H7 (cell line): ENCODE data around the gene SH3BGR. TPM values are rescaled to one million over a fixed set of nuclear protein-coding genes. Genes with fewer than 3 reads are reported as not detected.

Experiments used
- DNase-seq: peaks from one replicate; pipeline ENCODE4 v3.0.0; 2012
- H3K27me3 ChIP-seq: 2 replicates; pipeline ENCODE4 v1.6.0; 2011; ENCODE audit warnings: mild to moderate bottlenecking, low read length; ENCODE audit not compliant: control insufficient read depth, insufficient read depth
- H3K36me3 ChIP-seq: replicated peaks from 2 replicates; pipeline ENCODE4 v1.5.1; 2011; ENCODE audit warnings: low read length; ENCODE audit not compliant: control insufficient read depth, insufficient read depth
- H3K4me3 ChIP-seq: 2 replicates; pipeline ENCODE4 v1.5.1; 2011; ENCODE audit warnings: low read depth, mild to moderate bottlenecking, control low read depth, low read length, moderate library complexity; ENCODE audit not compliant: insufficient read depth
- total RNA-seq: library from RNA; depleted of rRNA; stranded (reverse); fragments of >200 nt; shearing (Covaris generic); gene quantifications from 2 replicates; pipeline ENCODE4 v1.2.3, GENCODE V29; 2014

The SH3BGR gene
- total RNA-seq, 1 experiment from 2014 or later, result 1.6 TPM

DNA sequence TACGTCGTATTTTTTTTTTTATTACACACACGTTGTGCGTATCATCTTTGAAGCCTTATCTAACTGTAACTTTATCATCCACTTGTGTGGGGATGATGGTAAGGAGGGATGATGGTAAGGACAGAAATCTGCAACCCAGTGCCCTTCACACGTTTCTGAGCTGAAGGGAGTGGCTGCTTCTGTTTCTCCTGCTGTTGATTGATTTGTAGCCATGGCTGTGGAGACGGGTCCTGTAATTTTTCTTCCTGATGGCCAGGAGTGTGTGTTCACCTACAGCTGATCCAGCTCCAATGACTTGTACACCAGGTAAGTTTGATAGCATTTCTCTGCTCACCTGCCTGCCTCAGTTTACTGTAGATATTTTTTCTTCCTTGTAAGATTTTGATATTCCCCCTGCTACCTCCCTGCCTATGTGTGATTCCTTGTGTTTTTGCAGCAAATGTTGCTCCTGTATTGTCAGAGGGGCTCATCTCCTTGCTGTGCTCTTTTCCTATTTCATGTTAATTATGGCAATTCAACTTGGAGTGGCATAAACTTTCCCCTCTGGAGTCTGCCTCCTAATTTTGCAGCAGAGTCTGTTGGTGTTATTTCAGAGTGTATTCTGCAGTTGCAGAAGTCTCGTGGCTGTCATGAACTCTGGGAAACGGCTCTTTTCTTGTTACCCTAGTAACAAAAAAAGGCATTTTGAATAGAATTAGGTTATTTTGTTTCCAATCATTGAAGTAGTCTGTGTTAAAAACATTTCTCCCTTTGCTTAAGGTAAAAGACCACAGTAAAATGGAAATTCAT lies 64.1 kb downstream of the SH3BGR start:
- DNase-seq, result no peak
- Histone ChIP-seq H3K4me3 (no peak overlapping the region), H3K27me3 (no peaks in the 10 kb centered on the region; the same call in 1 of the 2 replicates), H3K36me3 (no peaks in the 10 kb centered on the region)

GRCh38 chr21:39518055-39518846 lies 66.5 kb downstream of the SH3BGR start:
- peak; percentile 90 for DNase-seq
- Histone ChIP-seq H3K36me3 (no peaks in the 10 kb centered on the region), H3K4me3 (no peak overlapping the region), H3K27me3 (no peaks in the 10 kb centered on the region)

DNA sequence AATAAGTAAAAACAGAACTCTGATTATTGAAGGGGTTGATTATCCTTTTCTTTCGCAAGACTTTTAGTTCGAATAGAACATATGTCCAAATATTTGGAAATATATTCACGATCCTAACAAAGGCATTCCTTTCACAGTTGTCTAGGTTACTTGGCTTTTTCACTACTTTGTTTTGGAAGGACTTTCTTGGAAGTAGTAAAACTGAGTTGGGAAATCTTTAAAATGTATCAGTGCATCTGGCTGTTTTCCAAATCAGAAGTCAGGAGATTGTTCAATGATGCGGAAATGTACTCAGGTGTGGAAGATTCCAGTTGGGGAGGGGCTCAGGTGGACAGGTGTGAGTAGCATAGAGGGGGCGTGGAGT lies 67.1 kb downstream of the SH3BGR start:
- DNase-seq, result no peak
- Histone ChIP-seq H3K27me3 (no peaks in the 10 kb centered on the region), H3K36me3 (no peaks in the 10 kb centered on the region), H3K4me3 (no peak overlapping the region)

GRCh38 chr21:39519835-39520234 lies 68.1 kb downstream of the SH3BGR start:
- Histone ChIP-seq H3K4me3 (no peak overlapping the region), H3K36me3 (no peaks in the 10 kb centered on the region), H3K27me3 (no peaks in the 10 kb centered on the region)
- DNase-seq, result no peak

- no peaks in the 10 kb centered on the region for H3K36me3 ChIP-seq
- no peak for DNase-seq
- no peak overlapping the region for H3K4me3 ChIP-seq
- no peaks in the 10 kb centered on the region for H3K27me3 ChIP-seq
Observed at GRCh38 chr21:39523399-39523798, 71.6 kb downstream of the SH3BGR start.

DNA sequence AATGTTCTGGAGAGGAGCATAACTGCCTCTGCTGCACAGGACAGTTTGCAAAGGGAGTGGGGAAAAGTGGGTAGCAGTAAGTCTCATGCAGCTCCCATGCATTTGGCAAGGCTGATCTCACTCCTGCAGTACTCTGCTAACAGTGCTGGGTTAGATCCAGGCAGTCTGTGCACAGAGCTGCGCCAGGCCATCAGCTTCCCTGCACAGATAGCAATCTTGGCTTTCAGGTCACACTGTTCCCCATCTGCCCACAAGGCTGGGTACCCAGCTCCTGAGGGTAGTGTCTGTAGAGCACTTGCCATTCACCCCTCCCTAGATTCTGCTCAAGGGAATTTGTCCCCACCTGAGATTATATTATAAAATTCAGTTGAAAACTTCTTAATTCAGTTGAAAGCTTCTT lies 72.1 kb downstream of the SH3BGR start:
- no peak for DNase-seq
- Histone ChIP-seq H3K27me3 (no peaks in the 10 kb centered on the region), H3K4me3 (no peak overlapping the region), H3K36me3 (no peaks in the 10 kb centered on the region)

GRCh38 chr21:39525129-39525528 lies 73.4 kb downstream of the SH3BGR start:
- H3K36me3 ChIP-seq, result no peaks in the 10 kb centered on the region
- H3K4me3 ChIP-seq, result no peak overlapping the region
- no peaks in the 10 kb centered on the region for H3K27me3 ChIP-seq
- no peak for DNase-seq

- Histone ChIP-seq H3K27me3 (no peaks in the 10 kb centered on the region), H3K36me3 (no peaks in the 10 kb centered on the region), H3K4me3 (no peak overlapping the region)
- no peak for DNase-seq
Observed at GRCh38 chr21:39525601-39526000, 73.8 kb downstream of the SH3BGR start.

DNA sequence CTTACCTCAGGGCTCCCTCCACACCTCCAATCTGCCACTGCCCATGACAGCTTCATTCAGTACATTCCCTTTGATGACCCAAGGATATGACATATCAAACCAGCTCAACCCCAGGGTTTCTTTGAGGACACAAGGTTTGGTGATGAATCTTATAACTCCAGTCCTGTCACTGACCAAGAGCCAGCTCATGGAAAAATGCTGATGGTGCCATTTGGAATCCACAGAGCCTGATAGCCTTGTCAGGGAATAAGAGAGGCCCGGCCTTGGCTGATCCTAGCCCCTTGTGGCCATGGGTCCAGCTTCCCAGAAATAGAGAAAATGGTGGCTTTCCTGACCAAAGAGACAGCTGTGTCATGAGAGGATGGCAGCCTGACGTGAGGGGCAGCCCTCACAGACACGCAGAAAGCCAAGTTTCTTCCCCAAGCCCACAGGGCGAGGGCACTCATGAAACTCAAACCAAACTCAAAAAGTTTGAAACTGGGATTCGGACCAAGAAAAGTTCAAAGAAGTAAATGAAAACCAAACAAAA lies 75.4 kb downstream of the SH3BGR start:
- no peaks in the 10 kb centered on the region for H3K36me3 ChIP-seq
- no peak for DNase-seq
- H3K27me3 ChIP-seq, result no peaks in the 10 kb centered on the region
- H3K4me3 ChIP-seq, result no peak overlapping the region

DNA sequence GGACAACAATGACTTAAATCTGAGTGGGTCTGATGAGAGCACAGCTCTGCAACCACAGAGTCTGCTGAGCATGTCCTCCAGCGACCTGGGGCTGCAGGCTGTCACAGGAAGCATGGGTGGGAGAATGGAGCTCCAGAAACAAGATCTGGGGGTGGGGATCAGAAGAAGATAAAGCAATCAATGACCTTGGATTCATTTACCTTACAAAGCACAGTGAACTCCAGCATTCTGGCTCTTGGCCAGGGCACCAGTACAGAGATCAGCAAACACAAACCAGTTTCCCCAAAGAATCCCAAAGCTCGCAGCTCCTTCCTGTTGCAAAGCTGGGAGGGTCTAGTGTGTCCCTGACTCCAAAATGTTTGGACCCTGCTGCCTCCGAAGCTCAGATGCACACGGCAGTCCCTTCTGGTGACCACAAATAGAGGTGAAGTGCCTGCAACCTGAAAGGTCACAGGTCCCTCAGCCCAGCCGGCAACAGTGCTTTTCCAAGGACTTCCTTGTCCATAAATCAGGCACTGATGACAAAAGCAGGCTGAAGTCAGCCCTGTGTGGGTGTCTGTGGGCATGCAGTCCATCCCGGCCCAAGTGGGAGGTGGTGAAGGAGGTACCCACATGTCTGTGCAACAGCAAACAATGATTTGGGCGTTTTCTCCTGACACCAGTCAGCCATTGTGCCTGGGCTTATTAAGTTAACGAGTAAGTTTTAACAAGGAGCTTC lies 76.1 kb downstream of the SH3BGR start:
- DNase-seq, result no peak
- Histone ChIP-seq H3K27me3 (no peaks in the 10 kb centered on the region), H3K4me3 (no peak overlapping the region), H3K36me3 (no peaks in the 10 kb centered on the region)

DNA sequence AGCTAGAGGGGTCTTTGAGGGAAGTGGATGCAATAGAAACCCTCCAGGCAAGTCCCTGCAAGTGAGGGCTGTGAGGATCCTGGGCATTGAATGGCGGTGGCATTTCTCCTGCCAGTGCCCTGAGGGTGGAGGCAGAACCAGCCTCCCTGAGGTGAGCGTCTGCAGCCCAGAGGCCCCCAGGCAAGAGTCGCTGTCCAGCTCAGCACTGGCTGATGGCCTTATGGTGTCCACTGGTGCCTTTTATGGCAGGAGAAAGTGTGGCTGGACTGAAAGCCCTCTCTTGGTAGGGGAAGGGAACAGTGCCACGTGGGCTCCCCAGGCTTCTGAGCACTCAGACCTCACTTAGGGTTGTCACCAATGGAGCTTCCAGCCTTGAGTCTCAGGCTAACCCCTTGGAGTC lies 77.3 kb downstream of the SH3BGR start:
- Histone ChIP-seq H3K4me3 (no peak overlapping the region), H3K27me3 (no peaks in the 10 kb centered on the region), H3K36me3 (no peaks in the 10 kb centered on the region)
- no peak for DNase-seq

DNA sequence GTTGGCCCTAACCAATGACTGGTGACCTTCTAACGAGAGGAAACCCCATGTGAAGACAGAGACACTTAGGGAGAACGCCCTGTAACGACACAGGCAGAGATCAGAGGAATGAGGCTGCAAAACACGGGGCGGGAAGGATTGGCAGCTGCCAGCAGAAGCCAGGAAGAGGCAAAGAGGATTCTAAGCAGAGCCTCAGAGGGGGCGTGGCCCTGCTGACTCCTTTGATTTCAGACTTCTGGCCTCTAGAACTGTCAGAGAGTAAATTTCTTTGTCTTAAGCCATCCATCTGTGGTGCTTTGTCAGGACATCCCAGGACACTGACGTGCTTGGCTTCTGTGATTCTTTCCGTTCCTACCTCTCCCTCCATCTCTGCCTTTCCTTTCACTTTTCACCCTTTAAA lies 79.3 kb downstream of the SH3BGR start:
- DNase-seq, result peak; percentile 51
- Histone ChIP-seq H3K36me3 (no peaks in the 10 kb centered on the region), H3K4me3 (no peak overlapping the region), H3K27me3 (no peaks in the 10 kb centered on the region)

DNA sequence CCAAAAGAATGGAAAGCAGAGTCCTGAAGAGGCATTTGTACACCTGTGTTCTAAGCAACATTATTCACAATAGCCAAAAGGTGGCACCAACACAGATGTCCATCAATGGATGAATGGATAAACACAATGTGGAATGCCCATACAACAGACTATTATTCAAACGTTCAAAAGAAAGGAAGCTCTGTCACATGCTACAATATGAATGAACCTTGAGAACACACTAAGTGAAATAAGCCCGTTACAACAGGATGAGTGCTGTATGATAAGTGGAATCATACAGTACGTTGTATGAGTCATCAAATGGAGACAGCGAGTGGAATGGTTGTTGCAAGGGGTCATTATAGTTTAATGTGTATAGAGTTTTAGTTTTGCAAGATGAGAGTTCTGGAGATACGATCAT lies 80.1 kb downstream of the SH3BGR start:
- H3K27me3 ChIP-seq, result no peaks in the 10 kb centered on the region
- H3K36me3 ChIP-seq, result no peaks in the 10 kb centered on the region
- no peak overlapping the region for H3K4me3 ChIP-seq
- DNase-seq, result no peak

DNA sequence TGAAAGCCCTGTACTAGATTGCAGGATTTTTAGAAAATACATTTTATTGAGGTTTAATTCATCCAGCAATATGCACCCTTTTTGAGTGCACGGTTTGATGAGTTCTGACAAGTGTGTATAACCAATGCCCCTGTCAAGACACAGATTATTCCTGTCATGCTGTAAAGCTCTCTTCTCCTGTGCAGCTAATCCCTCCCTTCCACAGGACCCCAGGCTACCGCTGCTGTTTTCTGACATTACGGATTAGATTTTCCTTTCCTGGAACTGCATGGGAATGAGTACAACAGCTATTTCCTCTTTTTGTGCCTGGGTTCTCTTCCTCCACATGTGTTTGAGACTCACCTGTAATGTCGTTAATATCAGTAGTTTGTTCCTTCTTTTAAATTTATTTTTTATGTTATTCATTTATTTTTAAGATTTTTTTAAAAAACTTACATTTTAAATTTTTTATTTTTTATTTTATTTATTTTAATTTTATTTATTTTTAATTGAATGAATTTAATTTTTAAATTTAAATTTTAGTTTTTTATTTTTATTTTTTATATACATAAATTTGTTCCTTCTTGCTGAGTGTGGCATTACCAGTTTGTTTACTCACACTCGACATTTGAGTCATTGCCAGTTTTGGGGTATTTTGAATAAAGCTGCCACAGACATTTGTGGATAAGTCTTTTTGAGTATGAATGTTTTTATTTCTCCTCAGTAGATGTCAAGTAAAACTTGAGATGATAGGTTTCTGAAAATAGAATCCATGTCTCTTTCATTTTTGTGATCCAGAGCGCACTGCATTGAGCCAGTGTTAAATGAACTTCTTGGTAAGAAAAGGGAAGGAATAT lies 82.0 kb downstream of the SH3BGR start:
- H3K27me3 ChIP-seq, result no peaks in the 10 kb centered on the region
- no peak overlapping the region for H3K4me3 ChIP-seq
- H3K36me3 ChIP-seq, result no peaks in the 10 kb centered on the region
- no peak for DNase-seq
